ENCODE measurements around the gene FGF23.

FGF23 gene

DNA sequence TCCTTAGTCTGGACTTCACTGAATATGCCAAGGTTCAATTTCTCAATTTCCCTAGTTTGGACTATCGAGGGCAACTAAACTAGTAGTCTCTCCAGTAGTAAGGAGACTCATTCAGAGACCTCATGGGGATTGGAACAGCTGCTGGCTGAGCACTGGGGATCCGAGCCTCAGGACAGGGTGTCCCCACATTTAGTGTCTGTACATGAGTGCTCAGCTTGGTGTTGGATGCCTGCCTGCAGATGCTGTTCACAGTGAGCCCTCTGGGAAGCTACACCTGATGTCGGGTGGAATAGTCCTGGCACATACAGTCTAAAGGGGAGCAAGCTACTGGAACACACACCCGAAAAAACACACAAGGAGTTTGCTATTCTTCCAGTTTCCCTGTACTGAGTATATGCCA lies 820 bp upstream of the FGF23 start:
- DNase-seq, result no peak

DNA sequence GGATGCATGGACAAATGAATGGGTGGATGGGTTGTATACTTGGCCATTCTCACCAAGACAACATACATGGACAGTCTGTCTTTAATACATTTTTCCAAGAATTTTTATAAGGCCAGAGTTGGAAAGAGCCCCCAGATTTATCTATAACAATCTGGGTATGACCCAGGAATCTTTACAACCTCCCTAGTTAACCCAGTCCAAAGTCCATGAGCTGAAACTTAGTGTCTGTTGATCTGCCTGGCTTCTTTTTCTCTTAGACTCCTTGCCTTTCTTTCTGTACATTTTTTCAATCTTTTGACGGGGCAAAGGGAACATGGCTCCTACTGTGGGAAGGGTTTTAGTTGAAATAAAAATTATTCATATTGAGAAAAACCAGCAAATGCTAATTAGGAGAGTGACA lies 740 bp downstream of the FGF23 start:
- no peak for DNase-seq

DNA sequence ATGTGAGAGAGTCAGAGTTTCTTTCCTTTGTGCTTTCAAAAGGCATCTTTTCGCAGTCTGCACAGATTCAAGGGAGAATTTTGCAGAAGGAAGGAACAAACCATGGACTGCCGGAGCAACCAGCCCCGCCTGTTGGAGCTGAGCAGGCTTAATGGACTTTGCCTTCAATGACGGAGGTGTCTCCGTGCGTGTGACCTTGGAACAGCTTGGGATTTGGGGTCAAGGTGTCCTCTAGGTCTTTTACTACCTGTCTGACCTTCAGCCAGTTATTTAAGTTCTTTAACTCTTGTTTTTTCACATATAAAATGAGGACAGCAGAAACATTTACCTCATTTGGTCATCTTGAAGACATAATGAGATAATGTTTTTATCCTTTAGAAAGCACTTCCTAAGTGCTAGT lies 4.1 kb downstream of the FGF23 start:
- no peak for DNase-seq

DNA sequence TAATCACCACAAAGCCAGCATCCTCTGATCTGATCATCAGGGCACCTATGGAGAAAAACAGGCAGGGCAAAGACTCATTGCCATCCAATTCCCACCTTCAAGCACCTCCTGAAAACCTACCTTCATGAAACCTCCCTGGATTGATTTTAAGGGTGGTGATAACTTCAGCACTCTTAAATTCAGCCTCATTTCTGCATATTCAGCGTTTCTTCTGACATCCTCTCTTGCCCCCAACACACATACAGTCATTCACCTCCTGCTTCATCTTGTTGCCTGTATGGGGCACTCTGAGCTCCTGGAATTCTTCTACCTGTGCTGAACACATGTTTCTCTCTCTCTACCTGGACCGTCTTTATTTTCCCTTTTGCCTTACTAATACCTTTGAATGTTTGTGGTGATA lies 6.9 kb downstream of the FGF23 start:
- DNase-seq, result no peak

DNA sequence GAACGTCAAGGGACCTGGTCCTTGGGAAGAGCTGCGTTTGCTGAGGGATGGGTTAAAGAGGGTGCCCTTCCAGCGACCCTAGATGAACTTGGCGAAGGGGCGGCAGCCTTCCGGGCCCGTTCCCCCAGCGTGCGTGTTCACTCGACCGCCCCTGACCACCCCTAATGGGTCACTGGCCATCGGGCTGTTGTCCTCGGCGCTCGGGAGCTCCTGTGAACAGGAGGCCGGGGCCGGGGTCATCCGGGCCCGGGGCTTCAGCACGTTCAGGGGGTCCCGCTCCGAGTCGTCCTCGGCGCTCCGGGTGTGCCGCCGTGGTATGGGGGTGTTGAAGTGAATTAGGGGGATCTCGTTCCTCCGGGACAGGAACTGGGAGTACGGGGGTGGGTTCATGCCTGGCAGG lies 9.2 kb downstream of the FGF23 start:
- no peak for DNase-seq

DNA sequence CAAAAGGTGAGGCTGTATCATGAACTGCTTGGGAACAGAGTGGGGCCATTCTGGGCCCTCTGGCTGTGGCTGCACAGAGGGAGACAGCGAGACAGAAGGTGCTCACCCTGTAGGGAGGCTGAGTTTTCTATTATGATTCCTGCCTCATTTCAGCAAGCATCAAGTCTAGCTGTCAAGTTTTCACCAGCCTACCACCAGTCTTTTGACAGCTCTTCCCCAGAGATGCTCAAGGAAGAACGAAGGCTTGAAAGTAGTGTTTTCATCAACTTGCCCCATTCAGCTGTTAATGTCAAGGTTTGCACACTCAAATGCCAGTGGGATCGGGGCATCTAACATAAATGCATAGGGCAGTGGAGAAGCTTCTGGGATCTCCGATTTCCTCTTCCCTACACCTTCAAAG lies 10.0 kb downstream of the FGF23 start:
- DNase-seq, result no peak

DNA sequence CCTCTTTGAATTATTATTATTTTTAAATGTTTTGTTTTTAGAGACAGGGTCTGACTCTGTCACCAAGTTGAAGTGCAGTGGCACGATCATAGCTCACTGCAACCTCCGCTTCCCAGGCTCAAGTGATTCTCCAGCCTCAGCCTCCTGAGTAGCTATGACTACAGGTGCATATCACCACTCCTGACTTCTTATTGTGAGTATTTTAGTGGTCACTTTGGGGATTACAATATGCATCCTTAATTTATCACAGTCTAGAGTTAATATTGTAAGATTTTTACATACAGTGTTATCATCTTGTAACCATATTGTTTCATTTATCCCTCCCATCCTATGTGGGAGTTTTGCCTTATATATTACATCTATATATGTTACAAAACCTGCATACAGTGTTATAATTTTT lies 13.4 kb downstream of the FGF23 start:
- no peak for DNase-seq

DNA sequence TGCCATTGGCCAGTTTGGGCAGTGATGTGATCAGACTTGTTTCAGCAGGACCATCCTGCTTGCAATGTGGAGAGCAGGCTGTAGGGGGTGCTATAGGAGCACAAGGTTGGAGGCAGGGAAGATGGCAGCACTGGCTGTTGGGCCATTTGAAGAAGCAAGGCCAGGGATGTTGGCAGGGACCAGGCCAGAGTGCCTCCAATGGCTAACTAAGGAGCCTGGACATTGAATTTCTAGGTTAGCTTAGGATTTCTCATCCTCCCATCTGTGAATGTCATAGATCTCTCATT lies 23.5 kb downstream of the FGF23 start:
- DNase-seq, result peak; percentile 47 to 60

DNA sequence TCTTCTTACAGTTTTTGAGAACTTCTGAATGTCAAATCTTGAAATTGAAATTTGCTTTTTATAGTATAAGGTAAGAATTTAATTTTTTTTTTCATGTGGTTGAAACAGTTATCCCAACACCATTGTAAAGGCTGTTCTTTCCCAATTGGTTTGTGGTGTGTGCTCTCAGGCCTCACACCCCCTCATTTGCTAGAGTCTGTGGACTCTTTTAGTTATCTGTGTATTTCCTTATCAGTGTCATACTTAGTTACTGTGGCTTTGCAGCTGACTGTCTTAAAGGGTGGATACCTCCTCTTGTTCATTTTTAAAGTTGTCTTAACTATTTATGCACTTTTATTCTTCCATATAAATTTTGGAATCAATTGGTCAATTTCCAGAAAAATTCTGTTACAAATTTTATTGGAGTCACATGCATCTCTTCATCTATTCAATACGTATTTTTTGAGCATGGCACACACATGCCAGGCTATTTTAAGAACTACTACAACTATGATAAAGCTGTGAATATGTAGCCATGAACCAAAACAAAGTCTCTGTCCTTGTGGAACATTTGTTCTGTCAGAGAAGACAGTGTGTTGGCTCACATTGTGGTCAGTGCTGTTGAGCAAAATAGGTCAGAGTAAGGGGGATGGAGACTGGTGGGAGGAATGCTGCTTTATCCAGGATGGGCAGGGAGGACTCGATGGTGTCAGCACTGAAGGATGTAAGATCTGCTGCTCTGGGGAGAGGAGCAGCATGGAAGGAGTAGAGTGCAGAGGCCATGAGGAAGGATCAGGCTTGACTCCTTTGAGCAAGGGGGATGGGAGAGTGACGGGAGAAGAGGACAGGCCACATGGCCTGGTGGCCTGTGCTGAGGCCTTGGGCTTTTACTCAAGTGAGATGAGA lies 24.1 kb downstream of the FGF23 start:
- DNase-seq, result no peak

DNA sequence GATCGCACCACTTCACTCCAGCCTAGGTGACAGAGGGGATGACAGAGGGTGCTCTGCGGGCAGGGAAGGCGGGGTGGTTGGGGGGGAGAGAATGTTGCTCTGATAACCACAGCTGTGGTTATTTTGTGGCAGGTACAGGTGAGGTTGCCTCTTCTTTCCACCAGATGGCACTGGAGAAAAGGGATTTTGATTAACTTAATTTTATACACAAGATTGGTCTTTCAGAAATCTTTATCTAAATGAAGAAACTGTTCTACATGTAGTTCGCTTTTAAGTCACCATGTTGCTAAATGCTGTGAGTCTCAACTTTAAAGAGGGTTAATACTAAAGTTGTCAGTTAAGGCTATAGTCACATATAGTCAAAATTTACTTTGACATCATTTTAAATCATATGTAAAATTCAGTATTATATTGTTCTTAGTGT lies 25.7 kb downstream of the FGF23 start:
- DNase-seq, result no peak

DNA sequence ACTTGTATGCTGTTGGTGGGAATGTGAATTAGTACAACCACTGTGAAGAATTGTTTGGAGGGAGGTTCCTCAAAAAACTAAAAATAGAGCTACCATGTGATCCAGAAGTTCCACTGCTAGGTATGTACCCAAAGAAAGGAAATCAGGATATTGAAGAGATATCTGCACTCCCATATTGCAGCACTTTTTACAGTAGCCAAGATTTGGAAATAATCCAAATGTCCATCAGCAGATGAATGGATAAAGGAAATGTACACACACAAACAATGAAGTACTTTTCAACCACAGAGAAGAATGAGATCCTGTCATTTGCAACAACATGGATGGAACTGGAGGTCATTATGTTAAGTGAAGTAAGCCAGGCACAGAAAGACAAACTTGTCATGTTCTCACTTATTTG lies 32.6 kb downstream of the FGF23 start:
- no peak for DNase-seq

DNA sequence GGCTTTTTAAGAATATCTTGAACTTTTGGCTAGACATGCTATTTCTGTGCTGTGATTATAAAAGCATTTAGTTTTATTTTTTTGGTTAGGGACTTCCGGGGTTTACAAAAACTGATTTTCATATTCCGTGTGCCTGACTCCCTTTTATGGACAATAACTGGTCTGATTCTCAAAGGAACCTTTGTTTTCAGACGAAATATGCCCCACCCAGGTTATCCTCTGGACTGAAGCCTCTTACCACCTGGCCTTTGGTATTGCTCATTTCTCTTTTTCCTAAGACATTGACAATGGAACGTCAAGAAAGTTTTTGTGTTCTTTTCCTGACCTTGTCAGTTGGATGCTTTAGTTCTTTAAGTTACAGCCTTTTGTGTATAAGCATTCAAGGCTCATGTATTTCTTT lies 47.7 kb downstream of the FGF23 start:
- DNase-seq, result no peak

DNA sequence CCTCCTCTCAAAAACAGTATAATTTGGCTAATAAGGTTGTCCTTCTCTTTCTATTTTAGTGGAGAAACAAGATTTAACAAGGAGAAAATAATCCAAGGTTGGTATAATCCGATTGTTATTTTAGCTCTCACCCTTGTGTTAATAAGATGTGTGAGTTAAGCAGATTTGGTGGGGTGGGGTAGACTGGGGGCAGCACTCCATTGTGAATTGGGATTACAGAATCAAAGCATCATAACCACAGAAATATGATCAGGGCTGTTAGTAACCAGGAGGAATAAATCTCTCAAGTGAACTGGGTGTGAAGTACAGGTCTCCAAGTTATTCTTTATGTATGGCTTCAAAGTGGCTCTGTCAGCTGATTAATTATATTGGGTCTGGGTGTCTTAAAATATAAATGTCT lies 48.3 kb downstream of the FGF23 start:
- DNase-seq, result no peak

DNA sequence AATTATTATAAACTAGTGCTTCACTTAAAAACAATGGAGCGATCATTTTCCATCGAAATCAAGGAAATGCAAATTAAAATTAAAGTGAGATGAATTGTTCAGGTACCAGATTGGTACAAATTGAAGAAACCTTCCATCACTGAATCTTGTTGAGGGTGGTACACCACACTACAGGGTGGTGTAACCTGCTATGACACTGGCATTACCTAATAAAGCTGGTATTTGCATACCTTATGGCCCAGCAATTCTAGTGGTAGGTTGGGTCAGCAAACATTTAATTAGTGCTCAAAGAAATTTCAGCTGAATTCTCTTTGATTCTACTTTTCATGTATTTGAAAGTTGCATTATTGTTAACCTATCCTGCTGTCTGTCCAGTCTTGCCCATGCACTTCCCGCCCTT lies 49.3 kb downstream of the FGF23 start:
- DNase-seq, result no peak

DNA sequence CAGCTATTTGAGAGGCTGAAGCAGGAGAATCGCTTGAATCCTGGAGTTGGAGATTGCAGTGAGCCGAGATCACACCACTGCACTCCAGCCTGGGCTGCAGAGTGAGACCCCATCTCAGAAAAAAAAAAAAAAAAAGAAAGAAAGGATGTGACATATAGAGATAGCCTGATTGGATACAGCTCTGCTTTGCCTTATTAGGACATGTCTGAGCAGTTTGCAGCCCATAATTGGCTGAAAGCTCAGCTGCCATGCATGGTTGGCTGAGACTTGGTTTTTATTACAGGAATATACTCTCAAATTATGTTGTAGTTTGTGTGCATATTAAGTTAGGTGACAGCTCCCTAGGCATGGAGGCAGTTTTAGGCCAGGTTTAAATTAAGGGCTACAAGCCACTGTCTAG lies 52.2 kb downstream of the FGF23 start:
- no peak for DNase-seq

DNA sequence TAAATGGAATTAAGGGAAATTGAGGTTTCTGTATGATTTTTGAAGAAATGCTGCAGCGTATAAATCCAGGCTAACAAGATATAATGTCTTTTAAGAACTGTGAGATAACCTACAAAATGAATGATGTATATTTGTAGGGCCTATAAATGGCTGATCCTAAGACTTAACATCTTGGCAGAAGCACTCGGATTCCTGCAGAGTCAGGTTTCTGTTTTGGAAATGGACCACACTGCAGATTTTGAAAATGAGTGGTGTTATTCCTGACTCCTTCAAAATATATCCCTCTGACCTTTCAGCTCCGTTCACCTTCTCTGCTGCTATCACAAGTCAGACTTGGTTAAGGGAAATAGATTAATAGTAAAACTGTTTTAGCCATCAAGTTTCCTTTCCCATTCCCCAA lies 53.5 kb downstream of the FGF23 start:
- DNase-seq, result no peak

DNA sequence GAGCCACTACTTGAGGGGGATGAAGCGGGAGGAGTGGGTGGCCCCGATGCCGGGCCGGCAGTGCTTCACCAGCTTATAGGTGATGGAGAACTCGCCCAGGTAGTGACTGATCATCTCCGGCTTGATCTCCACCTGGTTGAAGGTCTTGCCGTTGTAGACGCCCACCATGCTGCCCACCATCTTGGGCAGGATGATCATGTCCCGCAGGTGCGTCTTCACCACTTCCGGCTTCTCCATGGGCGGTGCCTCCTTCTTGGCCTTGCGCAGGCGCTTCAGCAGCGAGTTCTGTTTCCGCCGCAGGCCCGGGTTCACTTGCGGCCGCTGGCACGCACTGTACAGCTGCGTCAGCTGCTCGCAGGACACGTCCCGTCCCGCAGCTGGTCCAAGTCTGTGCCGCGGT lies 55.1 kb downstream of the FGF23 start:
- DNase-seq, result no peak

DNA sequence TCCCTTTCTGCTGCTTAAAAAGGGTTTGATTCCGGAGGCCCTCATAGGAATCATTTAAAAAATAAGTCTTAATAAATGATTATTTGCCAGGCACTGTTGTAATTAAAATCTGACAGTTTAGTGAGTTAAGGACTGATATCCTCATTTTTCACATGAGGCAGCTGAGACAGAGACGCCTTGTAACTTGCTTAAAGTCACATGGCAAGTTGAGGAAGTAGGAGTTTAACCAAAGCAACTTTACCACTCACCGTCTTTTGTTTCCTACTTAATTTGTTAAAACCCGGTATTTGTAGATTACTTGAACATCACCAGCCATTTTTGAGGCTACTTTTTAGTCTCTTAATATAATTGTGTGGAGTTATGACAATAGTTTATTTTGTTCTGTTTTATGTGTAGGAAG lies 56.1 kb downstream of the FGF23 start:
- no peak for DNase-seq

DNA sequence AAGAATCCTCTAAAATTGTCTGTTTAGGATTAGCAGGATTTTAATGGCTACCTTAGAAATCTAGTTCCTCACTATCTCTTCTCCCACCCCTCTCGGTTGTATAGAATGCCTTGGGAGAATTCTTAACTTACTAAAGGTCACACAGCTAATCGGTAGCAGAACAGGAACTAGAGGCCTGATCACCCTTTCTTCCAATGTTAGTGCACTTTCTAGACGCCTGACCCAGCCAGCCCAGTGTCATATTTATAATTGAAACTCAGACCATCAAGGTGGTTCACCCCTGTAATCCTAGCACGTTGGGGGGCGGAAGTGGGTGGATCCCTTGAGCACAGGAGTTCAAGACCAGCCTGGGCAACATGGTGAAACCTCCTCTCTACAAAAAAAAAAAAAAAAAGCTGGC lies 56.8 kb downstream of the FGF23 start:
- DNase-seq, result no peak

DNA sequence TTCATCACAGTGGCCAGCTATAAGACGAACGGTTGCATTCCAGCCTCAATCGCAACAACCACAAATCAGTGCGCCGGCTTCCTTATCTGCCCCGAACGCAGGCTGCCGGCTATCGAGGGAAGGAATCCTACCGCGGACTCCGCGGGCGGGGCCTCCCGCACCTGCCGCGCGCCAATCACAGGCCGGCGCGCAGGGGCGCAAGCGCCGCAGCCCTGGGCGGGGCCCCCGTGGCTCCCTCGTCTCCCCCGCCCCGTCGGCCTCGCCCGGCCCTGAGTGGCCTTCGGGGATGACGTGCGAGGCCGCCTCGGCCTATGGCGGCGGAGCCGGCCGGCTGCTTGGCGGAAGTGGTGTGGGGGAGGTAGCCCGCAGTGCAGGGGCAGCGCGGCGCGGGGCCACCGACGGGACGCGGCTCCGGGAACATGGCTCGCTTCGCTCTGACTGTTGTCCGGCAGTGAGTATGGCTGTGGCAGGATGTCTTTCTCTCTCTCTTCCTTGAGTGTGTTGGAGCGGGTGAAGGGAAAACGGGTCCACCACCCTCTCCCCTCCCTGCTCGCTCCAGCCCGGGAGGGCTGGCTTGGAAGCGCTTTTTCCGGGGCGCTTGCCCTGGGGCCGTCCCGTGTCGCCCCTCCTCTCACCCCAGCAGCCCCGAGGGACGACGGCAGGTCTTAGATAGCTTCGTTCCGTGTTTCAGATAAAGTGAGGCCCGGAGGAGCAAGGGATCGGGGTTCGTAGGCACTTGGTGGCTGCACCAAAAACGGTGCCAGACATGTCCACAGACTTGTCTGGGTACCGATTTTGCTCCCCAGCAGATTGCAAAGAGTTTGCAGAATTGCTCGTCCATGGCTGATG lies 58.4 kb downstream of the FGF23 start, which contains the start of gene TIGAR:
TSS of gene TIGAR (plus strand) at position 361 of the 849 bp plus-strand sequence. CDS start at position 420, 59 bp downstream.
- peak; percentile 93 to 97 for DNase-seq

DNA sequence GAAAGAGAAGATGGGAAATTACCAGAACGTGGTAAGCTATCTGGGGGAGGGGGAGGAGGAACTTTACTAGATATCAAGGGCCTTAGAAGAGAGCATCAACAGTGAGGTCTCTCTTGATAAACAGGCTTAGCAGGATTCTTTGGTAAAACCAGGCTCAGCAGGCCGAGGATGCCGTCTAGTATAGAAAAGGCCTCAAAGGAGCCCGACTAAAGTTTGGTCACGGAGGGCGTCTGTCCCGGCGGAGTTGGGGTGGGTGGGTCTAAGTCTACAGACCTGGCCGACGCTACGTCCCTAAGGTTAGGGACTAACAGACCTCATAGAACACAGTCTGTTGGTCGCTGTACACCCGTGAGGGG lies 59.0 kb downstream of the FGF23 start:
- DNase-seq, result no peak

Data from NCI-H1930 (cell line).